SK-N-SH (cell line): ENCODE data around the gene IL13. TPM values are rescaled to one million over a fixed set of nuclear protein-coding genes. Genes with fewer than 3 reads are reported as not detected.

Source experiments
- CTCF ChIA-PET: fragments of 300-600, 350-600 bp; formaldehyde crosslinking; extraction: SDS; loops from one replicate; lab custom pipeline; 2021; lab: Yijun Ruan, JAX
- POLR2A ChIA-PET: fragments of 350-600 bp; sonication (Branson Sonifier 250); formaldehyde crosslinking; extraction: SDS; loops from one replicate; lab custom pipeline; 2020; ENCODE audit warnings: antibody characterized with exemption, inconsistent platforms; lab: Yijun Ruan, JAX
- DNase-seq: peaks from one replicate; pipeline ENCODE4 v3.0.0; 2012
- H2AFZ ChIP-seq: fragments of 200-600 bp; sonication (generic); 2 replicates; pipeline ENCODE4 v1.8.1; 2016; ENCODE audit warnings: antibody characterized with exemption, mild to moderate bottlenecking, low read depth
- H3F3A ChIP-seq: fragments of 200-600 bp; sonication (generic); replicated peaks from 2 replicates; pipeline ENCODE3; 2016; ENCODE audit warnings: antibody characterized with exemption, mild to moderate bottlenecking; ENCODE audit not compliant: insufficient read depth
- H3K27ac ChIP-seq, 2 experiments: fragments of 200-500 bp in 1 of 2; fragments of 200-600 bp in 1 of 2; sonication (Bioruptor generic) in 1 of 2; sonication (generic), shearing (Covaris generic) in 1 of 2; 2 replicates each; pipeline versions ENCODE4 v1.5.1 to v1.6.1; 2014 to 2016; ENCODE audit warnings: low read depth in 2 of 2, inconsistent platforms in 1 of 2, low read length in 1 of 2, mild to moderate bottlenecking in 1 of 2, mixed read lengths in 1 of 2
- H3K27me3 ChIP-seq: fragments of 200-600 bp; sonication (generic), shearing (Covaris generic); 2 replicates; pipeline ENCODE4 v1.6.1; 2016; ENCODE audit warnings: mixed run types; ENCODE audit not compliant: insufficient read depth
- H3K36me3 ChIP-seq, 2 experiments: fragments of 200-500 bp in 1 of 2; fragments of 200-600 bp in 1 of 2; sonication (Bioruptor generic) in 1 of 2; sonication (generic) in 1 of 2; replicated peaks in 1 of 2; 2 replicates each; pipeline versions ENCODE3 to v1.5.1; 2014 to 2016; ENCODE audit warnings: low read length in 1 of 2, mild to moderate bottlenecking in 1 of 2; ENCODE audit not compliant: insufficient read depth in 2 of 2, control insufficient read depth in 1 of 2
- H3K4me1 ChIP-seq, 2 experiments: fragments of 200-500 bp in 1 of 2; fragments of 200-600 bp in 1 of 2; sonication (Bioruptor generic) in 1 of 2; sonication (generic), shearing (Covaris generic) in 1 of 2; 2 replicates each; pipeline versions ENCODE4 v1.5.1 to v1.6.1; 2014 to 2016; ENCODE audit warnings: low read depth in 1 of 2, low read length in 1 of 2, mixed run types in 1 of 2; ENCODE audit not compliant: insufficient read depth in 2 of 2, control insufficient read depth in 1 of 2
- H3K4me2 ChIP-seq: fragments of 200-600 bp; sonication (generic), shearing (Covaris generic); 2 replicates; pipeline ENCODE4 v1.6.1; 2017; ENCODE audit warnings: mixed run types
- H3K4me3 ChIP-seq, 2 experiments: fragments of 200-500 bp in 1 of 2; fragments of 200-600 bp in 1 of 2; sonication (Bioruptor generic) in 1 of 2; sonication (generic), shearing (Covaris generic) in 1 of 2; 2 replicates each; pipeline versions ENCODE4 v1.5.1 to v1.8.1; 2014 to 2016; ENCODE audit warnings: low read depth in 2 of 2, inconsistent platforms in 1 of 2, low read length in 1 of 2, mild to moderate bottlenecking in 1 of 2, mixed read lengths in 1 of 2, moderate library complexity in 1 of 2
- H3K79me2 ChIP-seq: fragments of 200-600 bp; sonication (generic); 2 replicates; pipeline ENCODE4 v1.8.1; 2017; ENCODE audit warnings: mild to moderate bottlenecking; ENCODE audit not compliant: insufficient read depth
- H3K9ac ChIP-seq: fragments of 200-600 bp; sonication (generic); 2 replicates; pipeline ENCODE4 v1.6.1; 2017; ENCODE audit warnings: mixed run types
- H3K9me2 ChIP-seq: fragments of 200-600 bp; sonication (generic); 2 replicates; pipeline ENCODE4 v1.6.1; 2017; ENCODE audit warnings: mixed run types
- H3K9me3 ChIP-seq: fragments of 200-600 bp; sonication (generic); 2 replicates; pipeline ENCODE4 v1.6.1; 2017; ENCODE audit warnings: mixed run types, mild to moderate bottlenecking, moderate library complexity
- H4K20me1 ChIP-seq: fragments of 200-600 bp; sonication (generic); 2 replicates; pipeline ENCODE4 v1.6.1; 2017; ENCODE audit warnings: mild to moderate bottlenecking, mixed run types; ENCODE audit not compliant: insufficient read depth
- FOSL2 ChIP-seq: IDR thresholded peaks from 2 replicates; pipeline ENCODE4 v1.4.0; 2012; ENCODE audit warnings: low read depth, mild to moderate bottlenecking, moderate library complexity, borderline replicate concordance
- FOXJ3 ChIP-seq: sonication (generic); formaldehyde crosslinking; IDR thresholded peaks from 2 replicates; pipeline ENCODE4 v1.5.1; 2020; ENCODE audit warnings: mild to moderate bottlenecking, missing genetic modification reagents
- GATA2 ChIP-seq: sonication (generic); formaldehyde crosslinking; IDR thresholded peaks from 2 replicates; pipeline ENCODE4 v1.5.0; 2020; ENCODE audit warnings: mild to moderate bottlenecking, missing genetic modification reagents
- JUND ChIP-seq: IDR thresholded peaks from 2 replicates; pipeline ENCODE4 v1.4.0; 2012
- PBX3 ChIP-seq: IDR thresholded peaks from 2 replicates; pipeline ENCODE4; 2012
- RAD21 ChIP-seq: IDR thresholded peaks from 2 replicates; pipeline ENCODE4 v1.6.1; 2012; ENCODE audit warnings: mild to moderate bottlenecking, low read length
- SMC3 ChIP-seq: IDR thresholded peaks from 2 replicates; pipeline ENCODE4 v1.6.1; 2012; ENCODE audit warnings: low read depth, low read length, improper control_type of control experiment
- TAF1 ChIP-seq: IDR thresholded peaks from 2 replicates; pipeline ENCODE4 v1.6.1; 2012; ENCODE audit warnings: low read depth, mild to moderate bottlenecking, low read length, moderate library complexity, borderline replicate concordance
- TCF12 ChIP-seq: IDR thresholded peaks from 2 replicates; pipeline ENCODE4 v1.4.0; 2012
- TEAD4 ChIP-seq: IDR thresholded peaks from 2 replicates; pipeline ENCODE4 v1.4.0; 2012; ENCODE audit warnings: mild to moderate bottlenecking, borderline replicate concordance; ENCODE audit not compliant: insufficient read depth
- YY1 ChIP-seq: IDR thresholded peaks from 2 replicates; pipeline ENCODE4 v1.4.0; 2012; ENCODE audit warnings: low read depth, mild to moderate bottlenecking
- WGBS: methylation state at CpG from one replicate; pipeline ENCODE4 v1.1.6; 2017; ENCODE audit warnings: low lambda C conversion rate; 5-methylcytosine and 5-hydroxymethylcytosine counted together
- polyA plus RNA-seq, 3 experiments: library from polyadenylated mRNA; depleted of rRNA; stranded (reverse); fragments of >200 nt; gene quantifications; 2 replicates each; pipeline ENCODE4 v1.2.3, GENCODE V29; 2012
- TF ChIP-seq, protein P1 (sequence below): IDR thresholded peaks from 2 replicates; pipeline ENCODE4 v1.6.1; 2012; ENCODE audit warnings: mild to moderate bottlenecking, low read depth, low read length, moderate library complexity
- TF ChIP-seq, protein P2 (sequence below): fragments of 150-350 bp; IDR thresholded peaks from 2 replicates; pipeline ENCODE4 v1.6.1; 2016; ENCODE audit warnings: mild to moderate bottlenecking, low read depth, low read length
- TF ChIP-seq, protein P3 (sequence below): IDR thresholded peaks from 2 replicates; pipeline ENCODE4 v1.4.0; 2012; ENCODE audit warnings: low read depth, borderline replicate concordance
- TF ChIP-seq, protein P4 (sequence below): fragments of 200-600 bp; sonication (generic); IDR thresholded peaks from 2 replicates; pipeline ENCODE4 v1.6.1; 2017; ENCODE audit warnings: antibody characterized with exemption, mild to moderate bottlenecking, moderate library complexity
- TF ChIP-seq, protein P5 (sequence below): IDR thresholded peaks from 2 replicates; pipeline ENCODE4 v1.4.0; 2012; ENCODE audit warnings: low read depth, borderline replicate concordance

Gene IL13
- polyA plus RNA-seq, 1 of the 3 experiments (the other 2 are of a cell fraction), result 0.08 TPM

- Histone ChIP-seq H2AFZ (no peak overlapping the region), H3K9ac (no peak overlapping the region), H3K79me2 (no peaks in the 10 kb centered on the region), H3F3A (no peaks in the 10 kb centered on the region), H3K4me2 (no peak overlapping the region), H3K27ac (no peak overlapping the region), H3K4me1 (peaks cover 0 to 3% of the 10 kb centered on the region in 2 experiments; a peak in 1 of 4 replicates), H3K9me3 (no peaks in the 10 kb centered on the region), H3K4me3 (no peak overlapping the region), H3K9me2 (no peaks in the 10 kb centered on the region), H3K36me3 (no peaks in the 10 kb centered on the region), H4K20me1 (no peaks in the 10 kb centered on the region), H3K27me3 (no peaks in the 10 kb centered on the region)
- 89% methylated on average over 10 of the region's 10 CpGs for WGBS
- ChIA-PET CTCF (no interaction called here), POLR2A (no interaction called here)
- TF ChIP-seq, protein P1, sequence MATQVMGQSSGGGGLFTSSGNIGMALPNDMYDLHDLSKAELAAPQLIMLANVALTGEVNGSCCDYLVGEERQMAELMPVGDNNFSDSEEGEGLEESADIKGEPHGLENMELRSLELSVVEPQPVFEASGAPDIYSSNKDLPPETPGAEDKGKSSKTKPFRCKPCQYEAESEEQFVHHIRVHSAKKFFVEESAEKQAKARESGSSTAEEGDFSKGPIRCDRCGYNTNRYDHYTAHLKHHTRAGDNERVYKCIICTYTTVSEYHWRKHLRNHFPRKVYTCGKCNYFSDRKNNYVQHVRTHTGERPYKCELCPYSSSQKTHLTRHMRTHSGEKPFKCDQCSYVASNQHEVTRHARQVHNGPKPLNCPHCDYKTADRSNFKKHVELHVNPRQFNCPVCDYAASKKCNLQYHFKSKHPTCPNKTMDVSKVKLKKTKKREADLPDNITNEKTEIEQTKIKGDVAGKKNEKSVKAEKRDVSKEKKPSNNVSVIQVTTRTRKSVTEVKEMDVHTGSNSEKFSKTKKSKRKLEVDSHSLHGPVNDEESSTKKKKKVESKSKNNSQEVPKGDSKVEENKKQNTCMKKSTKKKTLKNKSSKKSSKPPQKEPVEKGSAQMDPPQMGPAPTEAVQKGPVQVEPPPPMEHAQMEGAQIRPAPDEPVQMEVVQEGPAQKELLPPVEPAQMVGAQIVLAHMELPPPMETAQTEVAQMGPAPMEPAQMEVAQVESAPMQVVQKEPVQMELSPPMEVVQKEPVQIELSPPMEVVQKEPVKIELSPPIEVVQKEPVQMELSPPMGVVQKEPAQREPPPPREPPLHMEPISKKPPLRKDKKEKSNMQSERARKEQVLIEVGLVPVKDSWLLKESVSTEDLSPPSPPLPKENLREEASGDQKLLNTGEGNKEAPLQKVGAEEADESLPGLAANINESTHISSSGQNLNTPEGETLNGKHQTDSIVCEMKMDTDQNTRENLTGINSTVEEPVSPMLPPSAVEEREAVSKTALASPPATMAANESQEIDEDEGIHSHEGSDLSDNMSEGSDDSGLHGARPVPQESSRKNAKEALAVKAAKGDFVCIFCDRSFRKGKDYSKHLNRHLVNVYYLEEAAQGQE, result no peak
- TF ChIP-seq, protein P2, sequence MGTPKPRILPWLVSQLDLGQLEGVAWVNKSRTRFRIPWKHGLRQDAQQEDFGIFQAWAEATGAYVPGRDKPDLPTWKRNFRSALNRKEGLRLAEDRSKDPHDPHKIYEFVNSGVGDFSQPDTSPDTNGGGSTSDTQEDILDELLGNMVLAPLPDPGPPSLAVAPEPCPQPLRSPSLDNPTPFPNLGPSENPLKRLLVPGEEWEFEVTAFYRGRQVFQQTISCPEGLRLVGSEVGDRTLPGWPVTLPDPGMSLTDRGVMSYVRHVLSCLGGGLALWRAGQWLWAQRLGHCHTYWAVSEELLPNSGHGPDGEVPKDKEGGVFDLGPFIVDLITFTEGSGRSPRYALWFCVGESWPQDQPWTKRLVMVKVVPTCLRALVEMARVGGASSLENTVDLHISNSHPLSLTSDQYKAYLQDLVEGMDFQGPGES, result no peak
- TF ChIP-seq TCF12 (no peak), TEAD4 (no peak), YY1 (no peak), TAF1 (no peak), RAD21 (no peak), SMC3 (no peak), FOSL2 (no peak), JUND (no peak), FOXJ3 (no peak), PBX3 (no peak), GATA2 (CRISPR knock-in tag) (no peak)
- TF ChIP-seq, protein P3, sequence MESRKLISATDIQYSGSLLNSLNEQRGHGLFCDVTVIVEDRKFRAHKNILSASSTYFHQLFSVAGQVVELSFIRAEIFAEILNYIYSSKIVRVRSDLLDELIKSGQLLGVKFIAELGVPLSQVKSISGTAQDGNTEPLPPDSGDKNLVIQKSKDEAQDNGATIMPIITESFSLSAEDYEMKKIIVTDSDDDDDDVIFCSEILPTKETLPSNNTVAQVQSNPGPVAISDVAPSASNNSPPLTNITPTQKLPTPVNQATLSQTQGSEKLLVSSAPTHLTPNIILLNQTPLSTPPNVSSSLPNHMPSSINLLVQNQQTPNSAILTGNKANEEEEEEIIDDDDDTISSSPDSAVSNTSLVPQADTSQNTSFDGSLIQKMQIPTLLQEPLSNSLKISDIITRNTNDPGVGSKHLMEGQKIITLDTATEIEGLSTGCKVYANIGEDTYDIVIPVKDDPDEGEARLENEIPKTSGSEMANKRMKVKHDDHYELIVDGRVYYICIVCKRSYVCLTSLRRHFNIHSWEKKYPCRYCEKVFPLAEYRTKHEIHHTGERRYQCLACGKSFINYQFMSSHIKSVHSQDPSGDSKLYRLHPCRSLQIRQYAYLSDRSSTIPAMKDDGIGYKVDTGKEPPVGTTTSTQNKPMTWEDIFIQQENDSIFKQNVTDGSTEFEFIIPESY, result no peak
- TF ChIP-seq, protein P4, sequence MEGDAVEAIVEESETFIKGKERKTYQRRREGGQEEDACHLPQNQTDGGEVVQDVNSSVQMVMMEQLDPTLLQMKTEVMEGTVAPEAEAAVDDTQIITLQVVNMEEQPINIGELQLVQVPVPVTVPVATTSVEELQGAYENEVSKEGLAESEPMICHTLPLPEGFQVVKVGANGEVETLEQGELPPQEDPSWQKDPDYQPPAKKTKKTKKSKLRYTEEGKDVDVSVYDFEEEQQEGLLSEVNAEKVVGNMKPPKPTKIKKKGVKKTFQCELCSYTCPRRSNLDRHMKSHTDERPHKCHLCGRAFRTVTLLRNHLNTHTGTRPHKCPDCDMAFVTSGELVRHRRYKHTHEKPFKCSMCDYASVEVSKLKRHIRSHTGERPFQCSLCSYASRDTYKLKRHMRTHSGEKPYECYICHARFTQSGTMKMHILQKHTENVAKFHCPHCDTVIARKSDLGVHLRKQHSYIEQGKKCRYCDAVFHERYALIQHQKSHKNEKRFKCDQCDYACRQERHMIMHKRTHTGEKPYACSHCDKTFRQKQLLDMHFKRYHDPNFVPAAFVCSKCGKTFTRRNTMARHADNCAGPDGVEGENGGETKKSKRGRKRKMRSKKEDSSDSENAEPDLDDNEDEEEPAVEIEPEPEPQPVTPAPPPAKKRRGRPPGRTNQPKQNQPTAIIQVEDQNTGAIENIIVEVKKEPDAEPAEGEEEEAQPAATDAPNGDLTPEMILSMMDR, result no peak
- TF ChIP-seq, protein P5, sequence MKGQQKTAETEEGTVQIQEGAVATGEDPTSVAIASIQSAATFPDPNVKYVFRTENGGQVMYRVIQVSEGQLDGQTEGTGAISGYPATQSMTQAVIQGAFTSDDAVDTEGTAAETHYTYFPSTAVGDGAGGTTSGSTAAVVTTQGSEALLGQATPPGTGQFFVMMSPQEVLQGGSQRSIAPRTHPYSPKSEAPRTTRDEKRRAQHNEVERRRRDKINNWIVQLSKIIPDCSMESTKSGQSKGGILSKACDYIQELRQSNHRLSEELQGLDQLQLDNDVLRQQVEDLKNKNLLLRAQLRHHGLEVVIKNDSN, result no peak
- DNase-seq, result no peak
Observed at GRCh38 chr5:132667309-132667708, 9.3 kb downstream of the IL13 start.
